Osteoblast (primary cell): ENCODE results near the gene SPEN. TPM values are rescaled to one million over a fixed set of nuclear protein-coding genes. Genes with fewer than 3 reads are reported as not detected.
"Not testable (repeated sequence)": the region's sequence is repeated elsewhere in the genome, so short reads cannot be mapped to it uniquely, and the experiment has no call there.

Experiments used
- DNase-seq: peaks from one replicate; pipeline ENCODE4 v3.0.0; 2011; ENCODE audit warnings: low spot score, mixed read lengths; ENCODE audit not compliant: insufficient read length; ENCODE audit errors: missing footprints
- H2AFZ ChIP-seq: 2 replicates; pipeline ENCODE4 v1.6.0; 2011; ENCODE audit warnings: mild to moderate bottlenecking, low read length
- H3K27ac ChIP-seq: 2 replicates; pipeline ENCODE4 v1.5.1; 2011; ENCODE audit warnings: mild to moderate bottlenecking, low read depth, low read length, moderate library complexity
- H3K27me3 ChIP-seq: 2 replicates; pipeline ENCODE4 v1.6.0; 2012; ENCODE audit warnings: mild to moderate bottlenecking, control low read depth, inconsistent platforms, low read length, moderate library complexity; ENCODE audit not compliant: insufficient read depth
- H3K36me3 ChIP-seq: 2 replicates; pipeline ENCODE4 v1.5.1; 2011; ENCODE audit warnings: mild to moderate bottlenecking, low read length, control low read depth, moderate library complexity; ENCODE audit not compliant: insufficient read depth
- H3K4me1 ChIP-seq: 2 replicates; pipeline ENCODE4 v1.5.1; 2011; ENCODE audit warnings: mild to moderate bottlenecking, low read length, control low read depth, moderate library complexity; ENCODE audit not compliant: insufficient read depth
- H3K4me2 ChIP-seq: 2 replicates; pipeline ENCODE4 v1.6.0; 2011; ENCODE audit warnings: mild to moderate bottlenecking, low read length; ENCODE audit not compliant: insufficient read depth
- H3K4me3 ChIP-seq: fragments of 200-600 bp; sonication (generic); 3 replicates; pipeline ENCODE4 v1.5.1; 2012; ENCODE audit warnings: mild to moderate bottlenecking, low read length, inconsistent platforms; ENCODE audit not compliant: insufficient read depth
- H3K79me2 ChIP-seq: 2 replicates; pipeline ENCODE4 v1.6.0; 2012; ENCODE audit warnings: mild to moderate bottlenecking, low read length, control low read depth, inconsistent platforms; ENCODE audit not compliant: insufficient read depth
- H3K9me3 ChIP-seq: 2 replicates; pipeline ENCODE4 v1.5.1; 2011; ENCODE audit warnings: low read depth, low read length, control low read depth
- H4K20me1 ChIP-seq: 2 replicates; pipeline ENCODE4 v1.6.0; 2012; ENCODE audit warnings: mild to moderate bottlenecking, low read length, control low read depth; ENCODE audit not compliant: insufficient read depth
- CTCF ChIP-seq: IDR thresholded peaks from 2 replicates; pipeline ENCODE4 v1.5.1; 2011; ENCODE audit warnings: mild to moderate bottlenecking, low read depth, low read length, moderate library complexity; ENCODE audit errors: extremely low read depth
- total RNA-seq: library from RNA; depleted of rRNA; stranded (reverse); fragments of >200 nt; gene quantifications from 2 replicates; pipeline ENCODE4 v1.2.3, GENCODE V29; 2012

SPEN gene
- total RNA-seq, 1 donor, result 21.0 TPM

- no peaks in the 10 kb centered on the region for H4K20me1 ChIP-seq
- no peak overlapping the region for H3K27ac ChIP-seq
- H3K4me1 ChIP-seq, result peaks cover 3% of the 10 kb centered on the region
- no peak for TF ChIP-seq CTCF
- no peaks in the 10 kb centered on the region for H3K27me3 ChIP-seq
- no peak overlapping the region for H2AFZ ChIP-seq
- no peak overlapping the region for H3K4me3 ChIP-seq
- H3K36me3 ChIP-seq, result no peaks in the 10 kb centered on the region
- DNase-seq, result no peak
- peaks cover 7% of the 10 kb centered on the region for H3K79me2 ChIP-seq
- no peak overlapping the region for H3K4me2 ChIP-seq
- no peaks in the 10 kb centered on the region for H3K9me3 ChIP-seq
These were observed 9.6 kb upstream of the SPEN start for GRCh38 chr1:15837931-15838330.

DNA sequence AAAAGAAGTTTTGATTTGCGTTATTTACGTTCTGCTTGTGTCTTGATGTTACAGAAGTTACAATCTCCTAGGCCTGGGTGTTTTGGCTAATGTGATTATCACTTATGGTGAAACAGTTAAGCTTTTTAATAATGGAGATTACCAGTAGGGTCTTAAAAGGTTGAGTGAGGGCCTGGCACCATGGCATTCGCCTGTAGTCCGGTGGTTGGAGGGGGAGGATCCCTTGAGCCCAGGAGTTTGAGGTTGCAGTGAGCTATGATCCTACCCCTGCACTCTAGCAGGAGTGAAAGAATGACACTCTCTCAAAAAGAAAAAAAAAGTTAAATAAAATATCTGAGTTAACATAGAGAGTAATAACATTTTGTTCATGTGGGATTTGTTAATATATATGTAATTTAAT lies 8.8 kb upstream of the SPEN start:
- H3K27ac ChIP-seq, result no peak overlapping the region
- no peak for DNase-seq
- TF ChIP-seq CTCF, result no peak
- no peaks in the 10 kb centered on the region for H3K36me3 ChIP-seq
- H3K79me2 ChIP-seq, result peaks cover under 1% of the 10 kb centered on the region
- H4K20me1 ChIP-seq, result no peaks in the 10 kb centered on the region
- no peak overlapping the region for H3K4me3 ChIP-seq
- H3K4me2 ChIP-seq, result no peak overlapping the region
- H3K4me1 ChIP-seq, result peaks cover under 1% of the 10 kb centered on the region
- H3K27me3 ChIP-seq, result no peaks in the 10 kb centered on the region
- no peak overlapping the region for H2AFZ ChIP-seq
- no peaks in the 10 kb centered on the region for H3K9me3 ChIP-seq

GRCh38 chr1:15843826-15844572 lies 3.5 kb upstream of the SPEN start:
- H3K4me3 ChIP-seq, result no peak overlapping the region

GRCh38 chr1:15846056-15846455 lies 1.5 kb upstream of the SPEN start:
- peaks cover 14% of the 10 kb centered on the region for H3K4me1 ChIP-seq
- H3K9me3 ChIP-seq, H3K36me3 ChIP-seq, H2AFZ ChIP-seq, H3K27me3 ChIP-seq, H3K27ac ChIP-seq, H3K4me3 ChIP-seq, H4K20me1 ChIP-seq, H3K4me2 ChIP-seq, DNase-seq: not testable (repeated sequence)
- peaks cover 41% of the 10 kb centered on the region for H3K79me2 ChIP-seq

More at GRCh38 chr1:15843826-15844572, 3.5 kb upstream of the SPEN start:
- H3K4me2 ChIP-seq, result no peak overlapping the region
- no peak for DNase-seq
- no peak for TF ChIP-seq CTCF
- peaks cover 2% of the 10 kb centered on the region for H4K20me1 ChIP-seq
- no peaks in the 10 kb centered on the region for H3K36me3 ChIP-seq
- no peak overlapping the region for H3K27ac ChIP-seq
- no peaks in the 10 kb centered on the region for H3K4me1 ChIP-seq
- no peak overlapping the region for H2AFZ ChIP-seq
- H3K9me3 ChIP-seq, result no peaks in the 10 kb centered on the region
- no peaks in the 10 kb centered on the region for H3K27me3 ChIP-seq
- H3K79me2 ChIP-seq, result peaks cover 22% of the 10 kb centered on the region
